HUES48 (cell line): Measurements from ENCODE around the gene ZBTB8A.
A peak's percentile ranks its signal among the peaks of the same experiment; 100 is the strongest.

Source experiments
- H3K27ac ChIP-seq: one replicate; pipeline ENCODE4 v1.7.0; 2013; ENCODE audit warnings: low read depth, low read length, inconsistent platforms
- H3K27me3 ChIP-seq: 2 replicates; pipeline ENCODE4 v1.6.1; 2013; ENCODE audit warnings: mild to moderate bottlenecking, low read length; ENCODE audit not compliant: control insufficient read depth, insufficient read depth
- H3K36me3 ChIP-seq: 2 replicates; pipeline ENCODE4 v1.6.1; 2013; ENCODE audit warnings: low read length; ENCODE audit not compliant: control insufficient read depth, insufficient read depth
- H3K4me1 ChIP-seq: 2 replicates; pipeline ENCODE4 v1.6.1; 2013; ENCODE audit warnings: mild to moderate bottlenecking, low read length; ENCODE audit not compliant: control insufficient read depth, insufficient read depth
- H3K4me3 ChIP-seq: 2 replicates; pipeline ENCODE4 v1.5.1; 2013; ENCODE audit warnings: mild to moderate bottlenecking, low read depth, low read length
- H3K9ac ChIP-seq: 2 replicates; pipeline ENCODE4 v1.6.1; 2013; ENCODE audit warnings: mild to moderate bottlenecking, low read depth, low read length, moderate library complexity
- H3K9me3 ChIP-seq: 2 replicates; pipeline ENCODE4 v1.6.1; 2013; ENCODE audit warnings: low read length; ENCODE audit not compliant: control insufficient read depth, insufficient read depth

The ZBTB8A gene

DNA sequence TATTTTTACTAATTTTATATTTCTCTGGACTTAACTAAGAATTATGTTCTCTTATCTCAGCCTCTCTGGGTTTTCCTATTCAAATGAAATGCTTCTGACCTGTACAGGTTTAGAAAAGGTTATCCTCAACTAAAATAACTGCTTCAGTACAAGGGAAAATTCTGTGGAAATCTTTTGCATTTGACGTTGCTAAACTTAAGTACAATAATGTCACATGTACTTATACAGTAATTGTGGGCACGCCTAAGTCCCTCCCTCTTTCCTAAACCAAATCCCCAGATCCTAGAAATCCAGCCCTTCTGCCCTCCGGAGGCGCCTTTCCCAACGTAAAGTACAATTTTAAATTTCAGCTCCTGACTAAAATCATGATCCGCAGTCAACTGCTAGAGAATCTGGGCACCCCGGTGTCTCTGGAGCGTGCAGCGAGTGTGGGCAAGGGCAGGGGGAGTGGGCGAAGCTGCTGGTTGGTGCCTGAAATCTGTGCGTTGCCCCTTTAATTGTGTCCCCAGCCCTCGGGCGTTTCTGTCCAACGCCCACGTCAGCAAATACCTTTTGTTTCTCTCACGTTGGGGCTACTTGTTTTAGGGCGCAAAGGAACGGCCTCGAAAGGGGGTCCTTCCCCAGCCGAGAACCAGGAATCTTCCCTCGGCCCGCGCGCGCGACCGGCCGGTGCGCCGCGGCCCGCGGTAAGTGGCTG, at the start of gene ZBTB8A:
TSS of gene ZBTB8A (plus strand) at position 541 of the 697 bp plus-strand sequence. CDS start 53,505 bp downstream, outside the sequence.
- H3K4me1 ChIP-seq, result peaks cover 8% of the 10 kb centered on the region
- peak within 1 kb of the TSS; percentile 70 for H3K9ac ChIP-seq
- H3K9me3 ChIP-seq, result no peaks in the 10 kb centered on the region
- H3K27me3 ChIP-seq, result peaks cover 7% of the 10 kb centered on the region; the same call in 1 of the 2 replicates
- H3K36me3 ChIP-seq, result no peaks in the 10 kb centered on the region
- peak within 1 kb of the TSS; percentile 68 for H3K4me3 ChIP-seq
- H3K27ac ChIP-seq, result peak within 1 kb of the TSS; percentile 81

DNA sequence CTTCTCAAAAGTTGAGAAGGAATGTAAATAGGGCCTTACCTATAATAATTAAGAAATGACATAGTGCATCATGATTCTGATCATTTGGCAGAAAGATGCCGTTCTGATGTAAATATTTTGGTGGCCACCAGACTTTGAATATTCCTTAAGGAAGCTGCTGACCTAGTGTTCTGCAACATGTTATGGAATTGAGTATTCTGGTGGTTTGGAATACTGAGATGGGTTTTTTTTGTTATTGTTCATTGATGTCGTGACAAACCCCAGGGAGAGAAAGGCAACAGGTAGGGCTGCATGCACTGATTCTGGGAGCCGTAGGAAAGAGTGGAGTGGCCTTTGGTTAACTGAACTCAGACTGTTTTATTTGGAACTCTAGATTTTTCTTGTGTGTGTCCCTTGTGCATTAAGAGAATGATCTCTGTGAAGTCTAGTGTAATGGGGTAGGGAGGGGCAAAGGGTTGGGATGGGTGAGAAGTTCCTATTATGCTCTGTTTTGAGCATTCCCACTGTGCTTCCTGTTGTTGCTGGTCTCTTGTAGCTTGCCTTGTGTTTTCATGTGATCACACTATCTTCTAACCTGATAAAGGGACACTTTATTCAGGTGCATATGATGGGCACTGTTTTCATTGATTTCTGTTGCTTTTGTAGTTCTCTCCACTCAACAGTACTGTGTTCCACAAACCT, 49.3 kb upstream of the ZBTB8A start:
- Histone ChIP-seq H3K36me3 (peaks cover 19% of the 10 kb centered on the region; the same call in 1 of the 2 replicates), H3K27ac (no peak overlapping the region), H3K4me3 (no peak overlapping the region), H3K27me3 (no peaks in the 10 kb centered on the region), H3K9me3 (no peaks in the 10 kb centered on the region), H3K9ac (no peak overlapping the region), H3K4me1 (no peaks in the 10 kb centered on the region; the same call in 1 of the 2 replicates)

- H3K27me3 ChIP-seq, result no peaks in the 10 kb centered on the region
- no peaks in the 10 kb centered on the region for H3K9me3 ChIP-seq
- peaks cover 12% of the 10 kb centered on the region; the same call in 1 of the 2 replicates for H3K36me3 ChIP-seq
- no peak overlapping the region for H3K9ac ChIP-seq
- H3K27ac ChIP-seq, result no peak overlapping the region
- no peaks in the 10 kb centered on the region; the same call in 1 of the 2 replicates for H3K4me1 ChIP-seq
- no peak overlapping the region for H3K4me3 ChIP-seq
Observed at GRCh38 chr1:32491386-32491785, 47.8 kb upstream of the ZBTB8A start.

DNA sequence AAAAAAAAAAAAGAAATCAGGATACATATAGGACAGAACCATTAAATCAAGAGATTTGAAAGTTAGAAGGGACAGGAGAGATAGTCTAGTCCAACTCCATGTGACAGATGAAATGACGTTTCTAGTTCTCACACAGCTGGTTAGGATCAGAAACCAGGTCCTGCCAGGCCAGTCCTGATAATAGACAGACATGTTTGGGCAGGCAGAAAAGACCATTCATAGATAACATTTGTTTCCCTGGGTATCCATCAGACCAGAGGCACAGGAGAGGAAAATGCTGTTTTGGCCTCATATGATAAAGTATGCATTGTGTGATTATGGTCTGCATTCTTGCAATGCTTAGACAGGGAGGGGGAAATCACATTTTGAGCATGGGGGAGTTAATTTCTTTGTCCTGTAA, 45.0 kb upstream of the ZBTB8A start:
- Histone ChIP-seq H3K9me3 (no peaks in the 10 kb centered on the region), H3K4me3 (no peak overlapping the region), H3K27me3 (no peaks in the 10 kb centered on the region), H3K4me1 (no peaks in the 10 kb centered on the region), H3K9ac (no peak overlapping the region), H3K36me3 (no peaks in the 10 kb centered on the region), H3K27ac (no peak overlapping the region)

DNA sequence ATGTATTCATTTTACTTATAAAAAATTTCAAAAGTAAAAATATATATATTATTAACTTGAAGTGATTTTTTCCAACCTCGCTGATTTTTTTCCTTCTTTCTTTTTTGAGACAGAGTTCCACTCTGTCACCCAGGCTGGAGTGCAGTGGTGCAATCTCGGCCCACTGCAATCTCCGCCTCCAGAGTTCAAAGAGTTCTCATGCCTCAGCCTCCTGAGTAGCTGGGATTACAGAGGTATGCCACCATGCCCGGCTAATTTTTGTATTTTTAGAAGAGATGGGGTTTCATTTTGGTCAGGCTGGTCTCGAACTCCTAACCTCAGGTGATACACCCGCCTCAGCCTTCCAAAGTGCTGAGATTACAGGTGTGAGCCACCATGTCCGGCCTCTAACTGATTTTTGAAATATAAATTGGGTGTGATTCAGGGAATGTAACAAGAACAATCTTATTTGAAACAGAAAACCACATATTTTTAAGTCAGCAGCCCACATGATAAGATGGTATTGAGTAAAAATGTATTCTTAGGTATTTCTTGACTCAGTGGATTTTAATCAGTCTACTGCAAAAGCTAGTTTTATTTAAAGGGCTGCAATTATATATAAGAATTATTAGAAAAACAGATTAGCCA, 44.4 kb upstream of the ZBTB8A start:
- Histone ChIP-seq H3K27me3 (no peaks in the 10 kb centered on the region), H3K27ac (no peak overlapping the region), H3K4me3 (no peak overlapping the region), H3K9me3 (no peaks in the 10 kb centered on the region), H3K4me1 (no peaks in the 10 kb centered on the region), H3K9ac (no peak overlapping the region), H3K36me3 (no peaks in the 10 kb centered on the region)

DNA sequence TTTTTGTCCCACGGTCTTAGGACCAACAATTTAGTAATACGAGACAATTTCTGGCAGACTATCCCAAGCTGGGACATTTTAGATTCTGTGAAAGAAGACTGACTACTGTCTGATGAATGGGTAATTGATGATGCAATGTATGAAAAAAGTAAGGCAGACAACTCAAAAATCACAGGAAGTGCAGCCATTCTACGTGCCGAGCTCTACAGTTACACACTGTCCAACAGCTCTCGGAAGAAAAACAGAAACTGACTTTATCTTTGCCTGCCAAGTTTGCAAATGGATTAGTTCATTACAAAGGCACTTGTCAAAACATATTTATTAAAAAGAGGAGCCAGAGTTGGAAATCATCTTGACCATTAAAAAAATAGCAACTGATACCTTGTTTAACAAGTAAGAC, 43.1 kb upstream of the ZBTB8A start:
- H3K4me1 ChIP-seq, result no peaks in the 10 kb centered on the region
- no peaks in the 10 kb centered on the region for H3K9me3 ChIP-seq
- no peaks in the 10 kb centered on the region for H3K36me3 ChIP-seq
- no peaks in the 10 kb centered on the region for H3K27me3 ChIP-seq
- no peak overlapping the region for H3K27ac ChIP-seq
- H3K9ac ChIP-seq, result no peak overlapping the region
- H3K4me3 ChIP-seq, result no peak overlapping the region

DNA sequence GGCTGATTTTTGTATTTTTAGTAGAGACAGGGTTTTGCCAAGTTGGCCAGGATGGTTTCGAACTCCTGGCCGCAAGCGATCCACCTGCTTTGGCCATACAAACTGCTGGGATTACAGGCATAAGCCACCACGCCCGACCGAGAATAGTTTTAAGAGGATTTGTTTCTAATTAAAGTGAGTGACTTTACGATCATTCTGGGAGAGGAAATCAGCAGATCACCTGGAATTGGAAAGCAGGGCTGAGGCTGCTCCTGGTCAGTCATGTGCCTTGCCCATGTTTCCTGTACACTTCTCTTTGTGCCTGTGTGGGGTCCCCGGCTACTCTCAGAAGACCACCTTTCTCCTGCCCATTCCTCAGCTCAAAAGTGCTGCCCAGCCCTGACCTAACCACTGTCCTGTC, 40.5 kb upstream of the ZBTB8A start:
- H3K27me3 ChIP-seq, result no peaks in the 10 kb centered on the region
- no peaks in the 10 kb centered on the region for H3K4me1 ChIP-seq
- no peaks in the 10 kb centered on the region for H3K9me3 ChIP-seq
- no peak overlapping the region for H3K9ac ChIP-seq
- H3K27ac ChIP-seq, result no peak overlapping the region
- no peak overlapping the region for H3K4me3 ChIP-seq
- H3K36me3 ChIP-seq, result no peaks in the 10 kb centered on the region

GRCh38 chr1:32500387-32501209, 38.6 kb upstream of the ZBTB8A start:
- no peaks in the 10 kb centered on the region for H3K27me3 ChIP-seq
- H3K9me3 ChIP-seq, result no peaks in the 10 kb centered on the region
- H3K4me3 ChIP-seq, result peak overlapping the region; percentile 64
- H3K9ac ChIP-seq, result peak overlapping the region; percentile 92
- H3K36me3 ChIP-seq, result no peaks in the 10 kb centered on the region
- H3K27ac ChIP-seq, result peak overlapping the region; percentile 94
- H3K4me1 ChIP-seq, result no peaks in the 10 kb centered on the region

DNA sequence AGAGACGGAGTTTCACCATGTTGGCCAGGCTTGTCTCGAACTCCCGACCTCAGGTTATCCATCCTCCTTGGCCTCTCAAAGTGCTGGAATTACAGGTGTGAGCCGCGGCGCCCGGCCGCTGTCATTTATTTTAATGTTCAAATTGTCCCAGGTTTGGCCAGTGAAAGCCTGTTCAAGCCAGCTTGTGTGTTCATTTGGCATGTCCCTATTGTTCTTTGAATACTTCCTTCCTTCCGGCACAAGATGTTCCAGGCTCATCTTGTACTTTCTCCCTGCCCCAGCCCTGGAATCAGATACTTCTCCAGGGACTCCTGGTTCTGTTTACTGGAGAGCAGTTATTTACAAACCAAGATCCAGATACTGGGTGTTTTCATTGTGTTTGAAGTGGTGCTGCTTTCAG, 37.4 kb upstream of the ZBTB8A start:
- no peak overlapping the region for H3K4me3 ChIP-seq
- H3K36me3 ChIP-seq, result no peaks in the 10 kb centered on the region
- H3K27me3 ChIP-seq, result no peaks in the 10 kb centered on the region
- H3K27ac ChIP-seq, result no peak overlapping the region
- H3K9me3 ChIP-seq, result no peaks in the 10 kb centered on the region
- H3K4me1 ChIP-seq, result no peaks in the 10 kb centered on the region
- no peak overlapping the region for H3K9ac ChIP-seq

DNA sequence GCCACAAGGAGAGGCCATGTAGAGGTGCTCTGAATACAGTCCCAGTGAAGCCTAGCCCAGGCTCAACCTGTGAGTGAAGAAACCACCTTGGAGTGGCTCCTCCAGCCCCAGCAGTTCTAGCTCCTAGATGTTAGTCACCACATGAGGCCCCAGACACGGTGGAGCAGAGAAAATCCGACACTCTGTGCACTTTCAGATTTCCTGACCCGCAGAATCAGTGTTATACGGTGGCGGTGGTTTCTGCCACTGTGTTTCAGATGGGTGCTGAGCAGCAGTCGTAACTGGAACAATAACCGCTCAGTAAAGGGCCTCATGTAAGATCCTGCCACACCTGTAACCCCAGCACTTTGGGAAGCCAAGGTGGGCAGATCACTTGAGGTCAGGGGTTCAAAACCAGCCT, 36.1 kb upstream of the ZBTB8A start:
- Histone ChIP-seq H3K9me3 (no peaks in the 10 kb centered on the region), H3K27me3 (no peaks in the 10 kb centered on the region), H3K4me1 (no peaks in the 10 kb centered on the region), H3K4me3 (no peak overlapping the region), H3K9ac (no peak overlapping the region), H3K36me3 (no peaks in the 10 kb centered on the region), H3K27ac (no peak overlapping the region)
